ENCODE data around the gene FHOD1. TPM values are rescaled to one million over a fixed set of nuclear protein-coding genes. Genes with fewer than 3 reads are reported as not detected.

The FHOD1 gene
- total RNA-seq, 2 donors from 2014 or later = 45.1 to 48.6 TPM

- Mint-ChIP-seq H3K36me3 (ENCODE audit: low read depth) (peaks cover 2% of the 10 kb centered on the region), H3K27me3 (no peaks in the 10 kb centered on the region), H3K4me3 (peak overlapping the region; percentile 100), H3K27ac (no peak overlapping the region), H3K4me1 (peaks cover 42% of the 10 kb centered on the region)
- H3K9me3 ChIP-seq (ENCODE audit: control insufficient read depth, low read length, poor library complexity, severe bottlenecking) = no peaks in the 10 kb centered on the region
- ATAC-seq (no peak), DNase-seq (no peak)
Observed at GRCh38 chr16:67228905-67229304, 18.4 kb downstream of the FHOD1 start.

- peak overlapping the region; percentile 100 for H3K4me3 Mint-ChIP-seq
- DNase-seq (no peak), ATAC-seq (no peak)
- peaks cover 48% of the 10 kb centered on the region for H3K4me1 Mint-ChIP-seq
- peak overlapping the region; percentile 99 for H3K27ac Mint-ChIP-seq
- H3K36me3 Mint-ChIP-seq (ENCODE audit: low read depth) = peaks cover 2% of the 10 kb centered on the region
- no peaks in the 10 kb centered on the region for H3K9me3 ChIP-seq (ENCODE audit: control insufficient read depth, low read length, poor library complexity, severe bottlenecking)
- no peaks in the 10 kb centered on the region for H3K27me3 Mint-ChIP-seq
Observed at GRCh38 chr16:67228034-67228785, 19.1 kb downstream of the FHOD1 start.

- peak overlapping the region; percentile 100 for H3K4me3 Mint-ChIP-seq
- no peaks in the 10 kb centered on the region for H3K9me3 ChIP-seq (ENCODE audit: control insufficient read depth, low read length, poor library complexity, severe bottlenecking)
- no peaks in the 10 kb centered on the region for H3K27me3 Mint-ChIP-seq
- DNase-seq (no peak), ATAC-seq (no peak)
- H3K36me3 Mint-ChIP-seq (ENCODE audit: low read depth) = peaks cover 2% of the 10 kb centered on the region
- H3K27ac Mint-ChIP-seq = peak overlapping the region; percentile 99
- H3K4me1 Mint-ChIP-seq = peaks cover 50% of the 10 kb centered on the region
Observed at GRCh38 chr16:67227567-67227921, 19.7 kb downstream of the FHOD1 start.

- peak within 1 kb of the TSS; percentile 99 for H3K27ac Mint-ChIP-seq
- peak within 1 kb of the TSS; percentile 100 for H3K4me3 Mint-ChIP-seq
- peaks cover 50% of the 10 kb centered on the region for H3K4me1 Mint-ChIP-seq
- no peaks in the 10 kb centered on the region for H3K27me3 Mint-ChIP-seq
- ATAC-seq (peak; percentile 97), DNase-seq (peak; percentile 91 to 97 (median 95))
- no peaks in the 10 kb centered on the region for H3K9me3 ChIP-seq (ENCODE audit: control insufficient read depth, low read length, poor library complexity, severe bottlenecking)
- peaks cover 2% of the 10 kb centered on the region for H3K36me3 Mint-ChIP-seq (ENCODE audit: low read depth)
Observed at GRCh38 chr16:67226804-67227566, 20.3 kb downstream of the FHOD1 start, which contains the start of gene TMEM208. Gene TMEM208, plus strand, starts transcription at chr16:67227130. Its CDS starts 89 bp downstream, at chr16:67227219.

- Mint-ChIP-seq H3K27ac (peak overlapping the region; percentile 99), H3K4me3 (peak overlapping the region; percentile 100), H3K36me3 (ENCODE audit: low read depth) (peaks cover 2% of the 10 kb centered on the region), H3K4me1 (peaks cover 50% of the 10 kb centered on the region), H3K27me3 (no peaks in the 10 kb centered on the region)
- DNase-seq (no peak), ATAC-seq (no peak)
- H3K9me3 ChIP-seq (ENCODE audit: control insufficient read depth, low read length, poor library complexity, severe bottlenecking) = no peaks in the 10 kb centered on the region
Observed at GRCh38 chr16:67226295-67226803, 20.9 kb downstream of the FHOD1 start.

- ATAC-seq (no peak), DNase-seq (no peak)
- H3K4me1 Mint-ChIP-seq = peaks cover 50% of the 10 kb centered on the region
- no peaks in the 10 kb centered on the region for H3K9me3 ChIP-seq (ENCODE audit: control insufficient read depth, low read length, poor library complexity, severe bottlenecking)
- peak overlapping the region; percentile 43 for H3K4me3 Mint-ChIP-seq
- peaks cover 5% of the 10 kb centered on the region for H3K36me3 Mint-ChIP-seq (ENCODE audit: low read depth)
- H3K27ac Mint-ChIP-seq = peak overlapping the region; percentile 87
- no peaks in the 10 kb centered on the region for H3K27me3 Mint-ChIP-seq
Observed at GRCh38 chr16:67223992-67224391, 23.3 kb downstream of the FHOD1 start.

GRCh38 chr16:67216612-67217490, 30.4 kb downstream of the FHOD1 start:
- no peak for DNase-seq
- Mint-ChIP-seq H3K27me3 (no peaks in the 10 kb centered on the region), H3K36me3 (ENCODE audit: low read depth) (peaks cover 5% of the 10 kb centered on the region), H3K27ac (peak overlapping the region; percentile 56), H3K4me3 (no peak overlapping the region), H3K4me1 (peaks cover 17% of the 10 kb centered on the region)
- H3K9me3 ChIP-seq (ENCODE audit: control insufficient read depth, low read length, poor library complexity, severe bottlenecking) = no peaks in the 10 kb centered on the region
- no peak for ATAC-seq

- Mint-ChIP-seq H3K36me3 (ENCODE audit: low read depth) (peaks cover 5% of the 10 kb centered on the region), H3K4me3 (no peak overlapping the region), H3K4me1 (peaks cover 15% of the 10 kb centered on the region), H3K27ac (no peak overlapping the region), H3K27me3 (no peaks in the 10 kb centered on the region)
- no peaks in the 10 kb centered on the region for H3K9me3 ChIP-seq (ENCODE audit: control insufficient read depth, low read length, poor library complexity, severe bottlenecking)
- no peak for ATAC-seq
- DNase-seq = no peak
Observed at GRCh38 chr16:67215706-67216105, 31.6 kb downstream of the FHOD1 start.

- Mint-ChIP-seq H3K36me3 (ENCODE audit: low read depth) (peaks cover 3% of the 10 kb centered on the region), H3K27ac (no peak overlapping the region), H3K27me3 (no peaks in the 10 kb centered on the region), H3K4me3 (no peak overlapping the region), H3K4me1 (peaks cover 17% of the 10 kb centered on the region)
- H3K9me3 ChIP-seq (ENCODE audit: control insufficient read depth, low read length, poor library complexity, severe bottlenecking) = no peaks in the 10 kb centered on the region
- DNase-seq = no peak
- ATAC-seq = no peak
Observed at GRCh38 chr16:67213197-67214019, 33.9 kb downstream of the FHOD1 start.

GRCh38 chr16:67212766-67213165, 34.5 kb downstream of the FHOD1 start:
- no peaks in the 10 kb centered on the region for H3K9me3 ChIP-seq (ENCODE audit: control insufficient read depth, low read length, poor library complexity, severe bottlenecking)
- Mint-ChIP-seq H3K27ac (no peak overlapping the region), H3K4me1 (peaks cover 17% of the 10 kb centered on the region), H3K4me3 (no peak overlapping the region), H3K27me3 (no peaks in the 10 kb centered on the region), H3K36me3 (ENCODE audit: low read depth) (peaks cover 3% of the 10 kb centered on the region)
- DNase-seq (no peak), ATAC-seq (no peak)

- H3K9me3 ChIP-seq (ENCODE audit: control insufficient read depth, low read length, poor library complexity, severe bottlenecking) = no peaks in the 10 kb centered on the region
- ATAC-seq (no peak), DNase-seq (no peak)
- peaks cover 11% of the 10 kb centered on the region for H3K4me1 Mint-ChIP-seq
- H3K4me3 Mint-ChIP-seq = no peak overlapping the region
- H3K27me3 Mint-ChIP-seq = no peaks in the 10 kb centered on the region
- no peak overlapping the region for H3K27ac Mint-ChIP-seq
- H3K36me3 Mint-ChIP-seq (ENCODE audit: low read depth) = no peaks in the 10 kb centered on the region
Observed at GRCh38 chr16:67211674-67212073, 35.6 kb downstream of the FHOD1 start.
